GM21717 (cell line): Measurements from ENCODE around the gene VMAC.

Source experiments
- ATAC-seq: cut with Tn5 transposase; IDR thresholded peaks from one replicate; pipeline ENCODE4 v1.9.1; 2021; ENCODE audit warnings: mild to moderate bottlenecking, moderate library complexity; ENCODE audit not compliant: unreplicated experiment

VMAC gene

GRCh38 chr19:5951338-5951861 is 46.7 kb downstream of the VMAC start:
- no peak for ATAC-seq

DNA sequence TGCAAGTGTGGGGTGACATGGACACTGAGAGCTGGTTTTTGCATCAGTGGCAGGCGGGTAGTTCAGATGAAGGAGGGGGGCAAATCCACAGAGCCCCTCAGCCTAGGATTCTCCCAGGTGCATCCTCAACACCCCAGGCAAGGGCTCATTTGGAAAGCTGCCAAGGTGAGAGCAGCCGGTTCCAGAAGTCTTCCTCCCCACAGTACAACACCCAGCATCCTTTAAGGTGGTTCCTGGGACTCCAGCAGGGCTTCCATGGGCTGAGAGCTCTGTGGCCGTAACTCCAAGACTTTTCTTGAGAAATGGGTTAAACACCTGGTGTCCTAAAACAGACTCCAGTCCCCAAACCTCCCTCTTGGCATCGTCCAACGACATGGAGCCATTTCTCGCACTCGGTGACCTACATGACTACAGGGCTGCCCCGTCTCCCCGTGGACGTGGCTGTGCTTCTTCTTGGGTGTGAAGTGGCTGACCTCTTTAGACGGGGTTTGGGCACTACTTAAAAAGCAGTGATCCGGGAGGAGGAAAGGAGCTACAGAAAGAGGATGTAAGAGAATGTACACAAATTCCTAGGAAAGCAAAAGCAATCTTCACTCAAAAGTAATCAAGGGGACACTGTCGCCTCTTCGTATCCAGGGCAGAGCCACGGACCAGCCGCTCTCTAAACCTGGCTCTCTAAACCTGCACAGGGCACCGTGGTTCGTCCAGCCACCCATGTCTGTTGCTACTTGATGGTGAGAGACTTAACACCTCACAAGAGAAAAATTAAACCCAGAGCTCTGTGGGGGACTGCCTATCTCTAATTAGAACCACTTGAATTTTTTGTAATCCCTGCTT is 47.7 kb downstream of the VMAC start:
- ATAC-seq = no peak

- ATAC-seq = no peak
These were observed 48.4 kb downstream of the VMAC start for GRCh38 chr19:5953030-5953589.

DNA sequence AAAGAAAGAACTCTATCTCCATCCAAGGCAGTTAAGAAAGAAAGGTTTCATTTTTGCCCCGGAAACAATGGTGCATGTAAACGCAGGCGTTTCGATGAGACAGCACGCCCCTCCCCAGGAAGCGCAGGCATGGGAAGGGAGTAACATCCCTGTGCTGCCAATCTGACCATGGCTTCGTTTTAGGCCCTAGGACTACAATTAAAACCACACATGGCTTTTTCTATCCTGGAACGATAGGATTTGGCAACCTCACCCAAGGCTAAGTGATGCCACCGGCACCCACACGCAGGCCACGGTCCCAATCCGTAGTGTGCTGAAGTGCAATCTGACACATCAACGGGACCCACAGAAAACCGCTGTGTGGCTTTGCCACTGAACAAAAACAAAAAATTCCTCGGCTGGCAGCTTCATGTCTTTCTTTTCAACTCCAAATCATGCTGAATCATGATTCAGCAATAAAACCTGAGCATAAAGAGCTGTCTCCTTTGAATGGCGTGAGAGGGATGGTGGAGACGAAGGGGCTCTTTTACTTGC is 49.1 kb downstream of the VMAC start:
- no peak for ATAC-seq

- no peak for ATAC-seq
These were observed 49.6 kb downstream of the VMAC start for GRCh38 chr19:5954293-5954692.

- ATAC-seq = no peak
These were observed 50.9 kb downstream of the VMAC start for GRCh38 chr19:5955636-5955935.

DNA sequence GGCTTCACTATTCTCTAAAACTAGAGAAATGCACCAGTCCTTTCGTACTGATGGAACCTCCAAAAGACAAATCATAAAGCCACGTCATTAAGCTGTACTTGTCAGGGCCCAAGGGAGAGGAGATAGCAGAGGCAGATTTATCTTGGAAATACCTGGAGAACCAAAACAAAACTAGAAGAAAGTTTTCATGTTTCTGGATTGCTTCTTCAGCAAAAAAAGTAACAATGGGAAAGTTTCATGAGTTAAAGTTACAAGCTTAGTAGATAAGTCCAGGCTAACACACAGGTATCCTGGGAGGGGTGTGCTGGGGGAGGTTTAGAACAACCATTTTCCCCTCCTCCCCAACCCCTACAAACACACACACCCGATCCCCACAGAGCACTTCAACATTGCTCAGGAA is 51.7 kb downstream of the VMAC start:
- no peak for ATAC-seq

GRCh38 chr19:5956728-5957127 is 52.1 kb downstream of the VMAC start:
- ATAC-seq = no peak

DNA sequence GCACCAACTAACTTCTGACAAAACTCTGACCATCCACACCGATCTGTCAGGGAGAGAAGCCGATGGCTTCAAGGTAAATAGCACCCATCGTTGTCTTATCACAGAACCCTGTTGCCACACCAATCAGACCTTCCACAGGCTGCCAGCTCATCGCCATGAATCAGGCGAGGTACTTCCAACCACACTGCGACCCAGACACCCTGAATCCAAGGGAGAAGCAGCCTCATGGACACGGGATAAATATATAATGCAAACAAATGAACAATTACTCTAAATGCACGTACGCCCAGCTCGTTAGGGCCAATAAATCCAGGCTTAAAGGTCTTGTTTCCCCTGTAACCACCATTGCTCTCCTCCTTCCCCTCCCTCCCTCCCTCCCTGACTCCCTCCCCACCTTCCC is 52.5 kb downstream of the VMAC start:
- no peak for ATAC-seq

- ATAC-seq = no peak
These were observed 53.6 kb downstream of the VMAC start for GRCh38 chr19:5958074-5958850.

DNA sequence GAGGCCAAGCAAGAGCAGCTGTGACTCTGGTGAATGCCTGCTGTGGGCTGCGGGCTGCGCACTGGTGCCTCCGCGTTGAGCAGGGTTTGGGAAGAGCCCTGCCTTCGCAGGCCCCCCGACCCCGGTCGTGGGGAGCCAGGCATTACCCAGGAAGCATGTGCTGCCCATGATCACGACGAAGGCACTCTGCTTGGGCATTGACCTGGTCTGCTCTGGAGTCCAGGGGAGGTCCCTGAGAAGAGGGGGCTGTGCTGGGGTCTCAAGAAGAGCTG is 54.1 kb downstream of the VMAC start:
- ATAC-seq = no peak

DNA sequence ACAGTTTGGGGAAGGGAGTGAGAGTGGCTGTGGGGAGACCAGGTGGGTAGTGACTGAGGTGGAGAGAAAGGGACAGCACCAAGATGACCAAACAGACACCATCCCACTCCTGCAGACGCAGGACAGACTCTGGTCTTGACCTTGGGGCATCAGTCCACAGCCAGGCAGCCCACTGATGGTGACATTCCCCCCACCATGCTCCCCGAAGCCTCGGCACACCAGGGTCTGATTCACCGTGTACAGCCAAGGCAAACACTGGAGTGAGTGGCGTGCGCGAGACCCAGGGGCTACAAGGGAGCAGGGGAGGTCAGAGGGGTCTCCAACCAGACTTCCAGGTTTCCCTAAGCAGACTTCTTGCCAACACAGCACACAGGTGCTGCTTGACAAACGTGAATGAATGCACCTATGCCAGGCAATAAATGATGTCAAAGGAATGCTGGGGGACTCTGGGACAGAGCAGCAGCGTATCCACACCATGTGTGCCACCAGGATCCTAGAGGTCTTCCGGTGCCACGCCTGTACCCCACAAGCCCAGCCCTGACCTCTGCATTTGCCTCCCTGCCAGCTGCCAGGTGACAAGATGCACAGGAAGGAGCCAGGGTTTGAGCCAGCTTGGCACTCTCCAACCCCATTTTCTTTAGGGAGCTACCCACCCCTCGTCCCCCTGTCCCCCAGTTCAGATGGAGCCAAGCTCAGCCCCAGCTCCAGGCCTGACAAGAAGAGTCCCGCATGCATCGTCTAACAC is 54.8 kb downstream of the VMAC start:
- ATAC-seq = no peak
